ENCODE data around the gene C16orf89.

The C16orf89 gene

DNA sequence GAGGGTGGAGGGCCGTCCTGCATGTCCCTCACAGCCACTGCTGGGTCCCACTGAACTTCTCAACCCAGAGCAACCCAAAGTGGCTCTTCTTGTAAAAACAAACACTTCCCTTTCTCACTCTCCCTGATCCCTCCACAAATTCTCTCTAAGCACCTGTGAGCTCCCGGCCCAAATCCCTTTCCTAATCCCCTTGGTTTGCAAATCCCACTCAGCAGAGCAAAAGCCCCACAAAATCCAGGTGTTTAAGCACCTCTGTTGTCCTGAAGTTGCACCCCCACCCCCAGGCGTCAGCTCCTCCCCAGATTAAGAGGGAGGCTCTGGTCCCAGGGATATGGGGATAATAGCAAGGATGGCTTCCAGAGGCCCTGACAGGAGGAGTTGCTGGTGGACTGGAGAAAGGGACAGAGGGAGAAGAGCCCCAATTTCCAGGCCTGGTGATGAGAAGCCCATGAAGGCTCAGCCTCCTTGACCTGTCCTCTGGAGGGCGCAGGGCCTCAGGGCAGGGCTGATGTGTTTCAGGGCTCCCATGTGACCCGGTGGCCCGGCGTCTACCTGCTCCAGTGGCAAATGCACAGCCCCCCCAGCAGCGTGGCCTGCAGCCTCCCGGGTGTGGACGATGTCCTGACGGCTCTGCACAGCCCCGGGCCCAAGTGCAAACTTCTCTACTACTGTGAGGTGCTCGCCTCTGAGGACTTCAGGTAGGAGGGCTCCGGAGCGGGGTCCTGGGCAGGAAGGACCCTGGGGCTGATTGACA, 55.0 kb downstream of the C16orf89 start:
- H3K27ac ChIP-seq (ENCODE audit: extremely low read depth, low read depth, low read length): no peak overlapping the region
- ChIA-PET POLR2A (interaction anchor here (0.5 kb wide), 1 partner anchor 523 kb away, joined by 3 read pairs; no protein-coding TSS in a partner anchor), CTCF (interaction anchor here (0.8 to 1.1 kb wide), 2 partner anchors 14 to 46 kb away, joined by 3 to 4 read pairs; no protein-coding TSS in a partner anchor)
- no peaks in the 10 kb centered on the region for H3K4me1 ChIP-seq (ENCODE audit: control insufficient read depth, insufficient read depth, low read length)
- no peak overlapping the region for H3K4me3 ChIP-seq (ENCODE audit: low read depth, low read length)
- no peak for TF ChIP-seq GLIS2 (tag by site-specific recombination; IDR thresholded peaks at IDR 0.05)
- TF ChIP-seq ZNF701 (tag by site-specific recombination; IDR thresholded peaks at IDR 0.05): no peak
- TF ChIP-seq, protein P1, sequence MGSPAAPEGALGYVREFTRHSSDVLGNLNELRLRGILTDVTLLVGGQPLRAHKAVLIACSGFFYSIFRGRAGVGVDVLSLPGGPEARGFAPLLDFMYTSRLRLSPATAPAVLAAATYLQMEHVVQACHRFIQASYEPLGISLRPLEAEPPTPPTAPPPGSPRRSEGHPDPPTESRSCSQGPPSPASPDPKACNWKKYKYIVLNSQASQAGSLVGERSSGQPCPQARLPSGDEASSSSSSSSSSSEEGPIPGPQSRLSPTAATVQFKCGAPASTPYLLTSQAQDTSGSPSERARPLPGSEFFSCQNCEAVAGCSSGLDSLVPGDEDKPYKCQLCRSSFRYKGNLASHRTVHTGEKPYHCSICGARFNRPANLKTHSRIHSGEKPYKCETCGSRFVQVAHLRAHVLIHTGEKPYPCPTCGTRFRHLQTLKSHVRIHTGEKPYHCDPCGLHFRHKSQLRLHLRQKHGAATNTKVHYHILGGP (tag by site-specific recombination; IDR thresholded peaks at IDR 0.05): no peak
- no peak for TF ChIP-seq OSR2 (tag by site-specific recombination; IDR thresholded peaks at IDR 0.05)
- no peak for TF ChIP-seq ZNF280C (tag by site-specific recombination; IDR thresholded peaks at IDR 0.05)
- no peak for TF ChIP-seq ZSCAN5A (tag by site-specific recombination; IDR thresholded peaks at IDR 0.05)
- TF ChIP-seq ZFP37 (tag by site-specific recombination; IDR thresholded peaks at IDR 0.05): no peak
- TF ChIP-seq ZNF623 (tag by site-specific recombination; IDR thresholded peaks at IDR 0.05): no peak
- TF ChIP-seq ZNF214 (tag by site-specific recombination; IDR thresholded peaks at IDR 0.05; ENCODE audit: borderline replicate concordance): no peak
- TF ChIP-seq MEIS1 (CRISPR knock-in tag; IDR thresholded peaks at IDR 0.05; ENCODE audit: borderline replicate concordance): no peak
- TF ChIP-seq SP7 (tag by site-specific recombination; IDR thresholded peaks at IDR 0.05): no peak
- no peak for TF ChIP-seq ZNF555 (tag by site-specific recombination; conservative IDR thresholded peaks at IDR 0.05)
- no peaks in the 10 kb centered on the region for H3K36me3 ChIP-seq (ENCODE audit: control insufficient read depth in 2 of 2, insufficient read depth in 1 of 2, low read length in 2 of 2)
- H3K9me3 ChIP-seq (ENCODE audit: control insufficient read depth, insufficient read depth, low read depth, low read length): no peaks in the 10 kb centered on the region

- H3K4me3 ChIP-seq (ENCODE audit: low read depth, low read length): no peak overlapping the region
- ChIA-PET POLR2A (no interaction called here), CTCF (no interaction called here)
- no peak overlapping the region for H3K27ac ChIP-seq (ENCODE audit: extremely low read depth, low read depth, low read length)
- no peaks in the 10 kb centered on the region for H3K9me3 ChIP-seq (ENCODE audit: control insufficient read depth, insufficient read depth, low read depth, low read length)
- no peaks in the 10 kb centered on the region for H3K4me1 ChIP-seq (ENCODE audit: control insufficient read depth, insufficient read depth, low read length)
- H3K36me3 ChIP-seq (ENCODE audit: control insufficient read depth in 2 of 2, insufficient read depth in 1 of 2, low read length in 2 of 2): no peaks in the 10 kb centered on the region
- TF ChIP-seq ZNF112 (tag by site-specific recombination; IDR thresholded peaks at IDR 0.05): no peak
- no peak for TF ChIP-seq ZNF596 (tag by site-specific recombination; IDR thresholded peaks at IDR 0.05)
- no peak for TF ChIP-seq MYNN (tag by site-specific recombination; IDR thresholded peaks at IDR 0.05; ENCODE audit: borderline replicate concordance)
- TF ChIP-seq ZBTB44 (tag by site-specific recombination; IDR thresholded peaks at IDR 0.05): no peak
- no peak for TF ChIP-seq ZNF155 (tag by site-specific recombination; IDR thresholded peaks at IDR 0.05)
- no peak for TF ChIP-seq ZNF777 (tag by site-specific recombination; IDR thresholded peaks at IDR 0.05; ENCODE audit: borderline replicate concordance)
- no peak for TF ChIP-seq ZSCAN23 (tag by site-specific recombination; IDR thresholded peaks at IDR 0.05)
- TF ChIP-seq ZNF214 (tag by site-specific recombination; IDR thresholded peaks at IDR 0.05; ENCODE audit: borderline replicate concordance): no peak
- TF ChIP-seq PRDM2 (tag by site-specific recombination; IDR thresholded peaks at IDR 0.05; ENCODE audit: borderline replicate concordance): no peak
- TF ChIP-seq ZNF571 (tag by site-specific recombination; IDR thresholded peaks at IDR 0.05): no peak
- TF ChIP-seq ZNF514 (tag by site-specific recombination; IDR thresholded peaks at IDR 0.05): no peak
Observed at GRCh38 chr16:5008311-5008731, 57.4 kb downstream of the C16orf89 start.

All from HEK293 (cell line).